HL-60 (cell line): ENCODE data around the gene RPL37.

ENCODE experiments used
- DNase-seq, 2 experiments: peaks; one replicate each; pipeline ENCODE4 v3.0.0-alpha.2; 2010 to 2020; ENCODE audit warnings: low read depth in 1 of 2, low spot score in 1 of 2
- H3K27ac ChIP-seq: fragments of 250-450 bp; sonication (Bioruptor Pico); replicated peaks from 2 replicates; pipeline ENCODE4 v1.5.1; 2020; ENCODE audit warnings: mild to moderate bottlenecking, moderate library complexity
- H3K27me3 ChIP-seq: fragments of 250-450 bp; sonication (Bioruptor Pico); 2 replicates; pipeline ENCODE4 v1.5.1; 2021; ENCODE audit warnings: mild to moderate bottlenecking, moderate library complexity; ENCODE audit not compliant: insufficient read depth, poor library complexity, severe bottlenecking
- H3K4me3 ChIP-seq: replicated peaks from 2 replicates; pipeline ENCODE4 v1.5.1; 2011; ENCODE audit warnings: mild to moderate bottlenecking, control low read depth, low read length; ENCODE audit not compliant: insufficient read depth
- CTCF ChIP-seq: IDR thresholded peaks from one replicate; pipeline ENCODE4 v1.5.1; 2011; ENCODE audit warnings: low read length, control low read depth, inconsistent platforms; ENCODE audit not compliant: insufficient read depth
- GABPA ChIP-seq: IDR thresholded peaks from 2 replicates; pipeline ENCODE4 v1.6.1; 2012; ENCODE audit warnings: low read depth
- POLR2AphosphoS5 ChIP-seq: IDR thresholded peaks from 2 replicates; pipeline ENCODE4 v1.6.1; 2012; ENCODE audit warnings: low read depth
- REST ChIP-seq: IDR thresholded peaks from 2 replicates; pipeline ENCODE4 v1.6.1; 2012; ENCODE audit warnings: low read depth; ENCODE audit not compliant: insufficient replicate concordance
- SPI1 ChIP-seq: IDR thresholded peaks from 2 replicates; pipeline ENCODE4 v1.6.1; 2012; ENCODE audit warnings: low read depth, mild to moderate bottlenecking, borderline replicate concordance

The RPL37 gene

GRCh38 chr5:40784916-40785315 lies 50.1 kb downstream of the RPL37 start:
- TF ChIP-seq REST (no peak), POLR2AphosphoS5 (no peak), GABPA (no peak), SPI1 (no peak), CTCF (no peak)

GRCh38 chr5:40784027-40784653 lies 50.9 kb downstream of the RPL37 start:
- no peak overlapping the region for H3K4me3 ChIP-seq
- H3K27ac ChIP-seq: no peak overlapping the region
- DNase-seq: no peak
- TF ChIP-seq GABPA: no peak
- TF ChIP-seq CTCF: no peak
- no peak for TF ChIP-seq POLR2AphosphoS5
- TF ChIP-seq REST: no peak
- TF ChIP-seq SPI1: no peak
- no peaks in the 10 kb centered on the region for H3K27me3 ChIP-seq

More at GRCh38 chr5:40784916-40785315, 50.1 kb downstream of the RPL37 start:
- no peak for DNase-seq
- no peak overlapping the region for H3K27ac ChIP-seq
- no peaks in the 10 kb centered on the region for H3K27me3 ChIP-seq
- no peak overlapping the region for H3K4me3 ChIP-seq

- H3K4me3 ChIP-seq: no peak overlapping the region
- no peaks in the 10 kb centered on the region for H3K27me3 ChIP-seq
- TF ChIP-seq CTCF: no peak
- TF ChIP-seq POLR2AphosphoS5: no peak
- TF ChIP-seq REST: no peak
- no peak for TF ChIP-seq SPI1
- no peak for TF ChIP-seq GABPA
- DNase-seq: no peak
- no peak overlapping the region for H3K27ac ChIP-seq
Measured at GRCh38 chr5:40781843-40782409, 53.1 kb downstream of the RPL37 start.
